K562 (cell line): Measurements from ENCODE around the gene CCDC70. TPM values are rescaled to one million over a fixed set of nuclear protein-coding genes. Genes with fewer than 3 reads are reported as not detected.

Source experiments
- BRCA1 ChIP-seq, 2 experiments: fragments of 450-650 bp in 1 of 2; sonication (generic) in 1 of 2; formaldehyde crosslinking in 1 of 2; IDR thresholded peaks; 2 replicates each; pipeline versions ENCODE4 v1.5.0 to v1.6.1; 2017 to 2020; ENCODE audit warnings: mild to moderate bottlenecking in 1 of 2, missing genetic modification reagents in 1 of 2
- CBFA2T3 ChIP-seq: fragments of 450-650 bp; IDR thresholded peaks from 2 replicates; pipeline ENCODE4 v1.6.1; 2017
- CCNT2 ChIP-seq: IDR thresholded peaks from 2 replicates; pipeline ENCODE4 v1.6.1; 2011; ENCODE audit warnings: borderline replicate concordance, low read depth, mild to moderate bottlenecking, moderate library complexity, mixed read lengths, low read length; ENCODE audit not compliant: insufficient read length; ENCODE audit errors: extremely low read depth
- COPS2 ChIP-seq: fragments of 450-650 bp; conservative IDR thresholded peaks from 2 replicates; pipeline ENCODE4 v1.6.1; 2016; ENCODE audit warnings: mild to moderate bottlenecking, moderate library complexity
- DDX20 ChIP-seq: fragments of 450-650 bp; IDR thresholded peaks from 2 replicates; pipeline ENCODE4 v1.6.1; 2016; ENCODE audit warnings: missing genetic modification characterization, low read depth, mild to moderate bottlenecking, missing compliant biosample characterization, moderate library complexity
- FOSL1 ChIP-seq: fragments of 200-800 bp; sonication (Bioruptor generic); conservative IDR thresholded peaks from 2 replicates; pipeline ENCODE4 v1.6.1; 2016; ENCODE audit warnings: missing genetic modification characterization, missing compliant biosample characterization
- FOXM1 ChIP-seq, 2 experiments: fragments of 450-650 bp in 1 of 2; sonication (generic) in 1 of 2; formaldehyde crosslinking in 1 of 2; IDR thresholded peaks; 2 replicates each; pipeline versions ENCODE4 v1.6.1 to v1.9.0; 2017 to 2022; ENCODE audit warnings: low read depth in 2 of 2, mild to moderate bottlenecking in 2 of 2, missing genetic modification reagents in 1 of 2, moderate library complexity in 1 of 2
- GATAD2B ChIP-seq: fragments of 450-650 bp; IDR thresholded peaks from 2 replicates; pipeline ENCODE4 v1.6.1; 2017; ENCODE audit warnings: mild to moderate bottlenecking, borderline replicate concordance
- HDGF ChIP-seq: fragments of 450-650 bp; IDR thresholded peaks from 2 replicates; pipeline ENCODE4 v1.6.1; 2016
- LARP7 ChIP-seq: fragments of 450-650 bp; IDR thresholded peaks from 2 replicates; pipeline ENCODE4 v1.6.1; 2016
- NFE2L1 ChIP-seq: fragments of 450-650 bp; IDR thresholded peaks from 2 replicates; pipeline ENCODE4 v1.6.1; 2016; ENCODE audit warnings: missing genetic modification characterization, low read depth, mild to moderate bottlenecking, missing compliant biosample characterization, moderate library complexity, borderline replicate concordance
- RBFOX2 ChIP-seq: fragments of 200-400 bp; formaldehyde crosslinking; IDR thresholded peaks from 2 replicates; pipeline ENCODE4 v1.6.1; 2017; ENCODE audit warnings: low read depth, mild to moderate bottlenecking, low read length, moderate library complexity
- RHOXF2B ChIP-seq: fragments of 250-450 bp; sonication (Bioruptor Pico); conservative IDR thresholded peaks from 2 replicates; pipeline ENCODE4 v1.5.1; 2021
- TAL1 ChIP-seq: fragments of 450-650 bp; IDR thresholded peaks from 2 replicates; pipeline ENCODE4 v1.6.1; 2016; ENCODE audit warnings: mild to moderate bottlenecking
- ZC3H4 ChIP-seq: sonication (generic); formaldehyde crosslinking; IDR thresholded peaks from 2 replicates; pipeline ENCODE4 v1.9.0; 2021; ENCODE audit warnings: missing genetic modification reagents, borderline replicate concordance
- ZFX ChIP-seq: sonication (generic); formaldehyde crosslinking; IDR thresholded peaks from 2 replicates; pipeline ENCODE4 v1.8.0; 2022; ENCODE audit warnings: mild to moderate bottlenecking, missing genetic modification reagents, moderate library complexity
- ZNF124 ChIP-seq: sonication (generic); formaldehyde crosslinking; IDR thresholded peaks from 2 replicates; pipeline ENCODE4 v1.8.1; 2022; ENCODE audit warnings: missing genetic modification reagents
- ZNF239 ChIP-seq: fragments of 250-450 bp; sonication (Bioruptor Pico); IDR thresholded peaks from 2 replicates; pipeline ENCODE4 v1.4.0; 2020; ENCODE audit warnings: mild to moderate bottlenecking
- ZNF589 ChIP-seq: fragments of 200-800 bp; sonication (Bioruptor generic); IDR thresholded peaks from 2 replicates; pipeline ENCODE4 v1.6.1; 2016; ENCODE audit warnings: low read depth, missing genetic modification characterization, missing compliant biosample characterization
- polyA plus RNA-seq, 8 experiments: library from polyadenylated mRNA; depleted of rRNA in 4 of 8; stranded (reverse) in 5 of 8; unstranded in 3 of 8; fragments of >200 nt; fragmentation: Nextera tagmentation in 2 of 8; fragmentation: Illumina TruSeq in 1 of 8; extraction: Ambion mirVana in 2 of 8; extraction: Trizol in 1 of 8; gene quantifications; 2 replicates each; pipeline versions ENCODE4 v1.2.1 to v1.2.3, GENCODE V29; 2011 to 2014; ENCODE audit warnings: inconsistent platforms in 1 of 8, missing spikeins in 1 of 8
- total RNA-seq, 7 experiments: library from RNA; depleted of rRNA in 6 of 7; stranded (reverse); fragments of >200 nt in 6 of 7; fragmentation: Illumina TruSeq in 2 of 7; extraction: Trizol in 2 of 7; gene quantifications; 2 replicates each; pipeline versions ENCODE4 v1.2.1 to v1.2.3, GENCODE V29; 2011 to 2021; ENCODE audit warnings: low replicate concordance in 1 of 7
- TF ChIP-seq, protein P1 (sequence below), 2 experiments: fragments of 450-650 bp in 1 of 2; sonication (generic) in 1 of 2; formaldehyde crosslinking in 1 of 2; IDR thresholded peaks; 2 replicates each; pipeline versions ENCODE4 v1.7.1 to v1.9.0; 2016 to 2022; ENCODE audit warnings: inconsistent platforms in 1 of 2, mild to moderate bottlenecking in 1 of 2, missing genetic modification reagents in 1 of 2

The CCDC70 gene
- total and polyA plus RNA-seq, 9 of the 15 experiments (the other 6 are each of a cell fraction or from before 2014, with no cell fraction given) = not detected

DNA sequence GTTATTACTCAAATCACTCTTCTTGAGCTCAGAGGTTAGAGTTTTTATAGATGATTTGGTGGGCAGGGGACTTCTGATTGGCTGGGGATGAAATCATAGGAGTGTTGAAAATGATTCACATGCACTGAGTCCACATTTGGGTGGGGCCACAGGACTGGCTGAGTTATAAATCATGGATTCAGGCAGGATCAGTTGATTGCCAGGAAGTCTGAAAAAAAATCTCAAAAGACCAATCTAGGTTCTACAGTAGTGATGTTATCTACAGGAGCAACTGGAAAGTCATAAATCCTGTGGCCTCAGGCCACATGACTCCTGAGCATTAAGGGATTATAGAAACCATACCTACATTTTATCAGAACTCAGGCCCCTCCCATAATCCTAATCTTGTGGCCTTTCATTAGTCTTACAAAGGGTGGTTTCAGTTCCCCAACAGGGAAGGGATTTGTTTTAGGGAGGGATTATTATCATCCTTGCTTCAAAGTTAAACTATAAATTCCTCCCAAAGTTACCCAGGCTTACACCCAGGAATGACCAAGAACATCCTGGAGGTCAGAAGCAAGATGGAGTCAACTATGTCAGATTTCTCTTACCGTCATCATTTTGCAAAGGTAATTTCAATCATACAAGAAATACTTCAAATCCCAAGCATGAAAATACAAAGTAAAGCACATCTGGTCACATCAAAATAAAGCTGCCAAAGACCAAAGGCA is 5.6 kb upstream of the CCDC70 start (continued):
- TF ChIP-seq BRCA1 (IDR thresholded peaks at IDR 0.05) (no peak), BRCA1 (CRISPR knock-in tag; IDR thresholded peaks at IDR 0.05) (no peak), CCNT2 (peak; percentile 46), ZNF239 (CRISPR knock-in tag) (no peak; the same call in 1 of the 2 replicates), GATAD2B (no peak), COPS2 (no peak), LARP7 (no peak), NFE2L1 (no peak), FOSL1 (tag) (0 out of 2 replicates have a peak, but pooled peaks have one; percentile 37), ZNF589 (CRISPR knock-in tag) (peak; percentile 64; the same call in 1 of the 2 replicates), CBFA2T3 (peak; percentile 29; the same call in 1 of the 2 replicates), HDGF (no peak), FOXM1 (IDR thresholded peaks at IDR 0.05; ENCODE audit: low read depth) (no peak), FOXM1 (CRISPR knock-in tag; IDR thresholded peaks at IDR 0.05; ENCODE audit: low read depth) (no peak), ZC3H4 (CRISPR knock-in tag) (no peak), RHOXF2B (no peak), RBFOX2 (no peak), ZFX (CRISPR knock-in tag) (no peak), TAL1 (0 out of 2 replicates have a peak, but pooled peaks have one; percentile 8), DDX20 (tag) (peak; percentile 63; the same call in 1 of the 2 replicates), ZNF124 (no peak)
- TF ChIP-seq, protein P1, sequence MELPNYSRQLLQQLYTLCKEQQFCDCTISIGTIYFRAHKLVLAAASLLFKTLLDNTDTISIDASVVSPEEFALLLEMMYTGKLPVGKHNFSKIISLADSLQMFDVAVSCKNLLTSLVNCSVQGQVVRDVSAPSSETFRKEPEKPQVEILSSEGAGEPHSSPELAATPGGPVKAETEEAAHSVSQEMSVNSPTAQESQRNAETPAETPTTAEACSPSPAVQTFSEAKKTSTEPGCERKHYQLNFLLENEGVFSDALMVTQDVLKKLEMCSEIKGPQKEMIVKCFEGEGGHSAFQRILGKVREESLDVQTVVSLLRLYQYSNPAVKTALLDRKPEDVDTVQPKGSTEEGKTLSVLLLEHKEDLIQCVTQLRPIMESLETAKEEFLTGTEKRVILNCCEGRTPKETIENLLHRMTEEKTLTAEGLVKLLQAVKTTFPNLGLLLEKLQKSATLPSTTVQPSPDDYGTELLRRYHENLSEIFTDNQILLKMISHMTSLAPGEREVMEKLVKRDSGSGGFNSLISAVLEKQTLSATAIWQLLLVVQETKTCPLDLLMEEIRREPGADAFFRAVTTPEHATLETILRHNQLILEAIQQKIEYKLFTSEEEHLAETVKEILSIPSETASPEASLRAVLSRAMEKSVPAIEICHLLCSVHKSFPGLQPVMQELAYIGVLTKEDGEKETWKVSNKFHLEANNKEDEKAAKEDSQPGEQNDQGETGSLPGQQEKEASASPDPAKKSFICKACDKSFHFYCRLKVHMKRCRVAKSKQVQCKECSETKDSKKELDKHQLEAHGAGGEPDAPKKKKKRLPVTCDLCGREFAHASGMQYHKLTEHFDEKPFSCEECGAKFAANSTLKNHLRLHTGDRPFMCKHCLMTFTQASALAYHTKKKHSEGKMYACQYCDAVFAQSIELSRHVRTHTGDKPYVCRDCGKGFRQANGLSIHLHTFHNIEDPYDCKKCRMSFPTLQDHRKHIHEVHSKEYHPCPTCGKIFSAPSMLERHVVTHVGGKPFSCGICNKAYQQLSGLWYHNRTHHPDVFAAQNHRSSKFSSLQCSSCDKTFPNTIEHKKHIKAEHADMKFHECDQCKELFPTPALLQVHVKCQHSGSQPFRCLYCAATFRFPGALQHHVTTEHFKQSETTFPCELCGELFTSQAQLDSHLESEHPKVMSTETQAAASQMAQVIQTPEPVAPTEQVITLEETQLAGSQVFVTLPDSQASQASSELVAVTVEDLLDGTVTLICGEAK (IDR thresholded peaks at IDR 0.05) = no peak
- TF ChIP-seq, protein P1 (CRISPR knock-in tag; IDR thresholded peaks at IDR 0.05) = no peak
